Endodermal cell (in vitro differentiated cells): ENCODE results near the gene C4orf50. TPM values are rescaled to one million over a fixed set of nuclear protein-coding genes. Genes with fewer than 3 reads are reported as not detected.

Source experiments
- DNase-seq: peaks from one replicate; pipeline ENCODE4 v3.0.0-alpha.2; 2017
- H3K27ac ChIP-seq: 2 replicates; pipeline ENCODE4 v1.5.1; 2013; ENCODE audit warnings: mild to moderate bottlenecking, low read depth, low read length, moderate library complexity
- H3K27me3 ChIP-seq: 2 replicates; pipeline ENCODE4 v1.6.1; 2013; ENCODE audit warnings: mild to moderate bottlenecking, low read length, moderate library complexity; ENCODE audit not compliant: insufficient read depth, control insufficient read depth, poor library complexity, severe bottlenecking
- H3K36me3 ChIP-seq: 2 replicates; pipeline ENCODE4 v1.7.0; 2013; ENCODE audit warnings: mild to moderate bottlenecking, low read length, moderate library complexity; ENCODE audit not compliant: control insufficient read depth, insufficient read depth
- H3K4me1 ChIP-seq: one replicate; pipeline ENCODE4 v1.7.0; 2013; ENCODE audit warnings: low read length; ENCODE audit not compliant: control insufficient read depth, insufficient read depth
- H3K4me3 ChIP-seq: 2 replicates; pipeline ENCODE4 v1.5.1; 2013; ENCODE audit warnings: mild to moderate bottlenecking, low read length, moderate library complexity
- H3K9ac ChIP-seq: 2 replicates; pipeline ENCODE4 v1.6.1; 2013; ENCODE audit warnings: mild to moderate bottlenecking, low read length, moderate library complexity; ENCODE audit not compliant: poor library complexity, severe bottlenecking; ENCODE audit errors: extremely low read depth
- H3K9me3 ChIP-seq: 2 replicates; pipeline ENCODE4 v1.6.1; 2013; ENCODE audit warnings: mild to moderate bottlenecking, low read length, moderate library complexity; ENCODE audit not compliant: control insufficient read depth
- H3K27ac Mint-ChIP-seq: 2 replicates; pipeline ENCODE4 v1.8.0; 2020; ENCODE audit warnings: mixed read lengths
- H3K27me3 Mint-ChIP-seq: 2 replicates; pipeline ENCODE4 v1.8.0; 2021; ENCODE audit warnings: mild to moderate bottlenecking, mixed read lengths; ENCODE audit not compliant: insufficient read depth
- H3K36me3 Mint-ChIP-seq: 2 replicates; pipeline ENCODE4 v1.8.0; 2020; ENCODE audit warnings: low read depth, mixed read lengths
- H3K4me1 Mint-ChIP-seq: 2 replicates; pipeline ENCODE4 v1.8.0; 2020; ENCODE audit warnings: mixed read lengths
- H3K4me3 Mint-ChIP-seq: 2 replicates; pipeline ENCODE4 v1.8.0; 2020; ENCODE audit warnings: mild to moderate bottlenecking, moderate library complexity, mixed read lengths
- H3K9me3 Mint-ChIP-seq: 2 replicates; pipeline ENCODE4 v1.8.0; 2020; ENCODE audit warnings: mild to moderate bottlenecking, mixed read lengths
- CTCF ChIP-seq: fragments of 200-600 bp; sonication (generic); conservative IDR thresholded peaks from 2 replicates; pipeline ENCODE4 v1.5.0; 2021; ENCODE audit warnings: antibody characterized with exemption, mild to moderate bottlenecking
- WGBS, 2 experiments: methylation state at CpG; one replicate each; pipeline versions ENCODE4 v1.1.5 to v1.1.7; 2013; ENCODE audit warnings: missing lambda C conversion rate in 2 of 2, mixed read lengths in 1 of 2; ENCODE audit not compliant: insufficient coverage in 1 of 2, insufficient read length in 1 of 2; 5-methylcytosine and 5-hydroxymethylcytosine counted together
- total RNA-seq, 2 donors: library from RNA; stranded (reverse); fragmentation: NEBNext Ultra II Directional in 1 of 2; extraction: Animal tissue kit (Norgen Biotek cat#: 25700) in 1 of 2; gene quantifications; 2 replicates in 1 of 2; 3 replicates in 1 of 2; pipeline ENCODE4 v1.2.1, GENCODE V29; 2021

The C4orf50 gene
- total RNA-seq, 2 donors from 2014 or later: 0.84 to 1.6 TPM

DNA sequence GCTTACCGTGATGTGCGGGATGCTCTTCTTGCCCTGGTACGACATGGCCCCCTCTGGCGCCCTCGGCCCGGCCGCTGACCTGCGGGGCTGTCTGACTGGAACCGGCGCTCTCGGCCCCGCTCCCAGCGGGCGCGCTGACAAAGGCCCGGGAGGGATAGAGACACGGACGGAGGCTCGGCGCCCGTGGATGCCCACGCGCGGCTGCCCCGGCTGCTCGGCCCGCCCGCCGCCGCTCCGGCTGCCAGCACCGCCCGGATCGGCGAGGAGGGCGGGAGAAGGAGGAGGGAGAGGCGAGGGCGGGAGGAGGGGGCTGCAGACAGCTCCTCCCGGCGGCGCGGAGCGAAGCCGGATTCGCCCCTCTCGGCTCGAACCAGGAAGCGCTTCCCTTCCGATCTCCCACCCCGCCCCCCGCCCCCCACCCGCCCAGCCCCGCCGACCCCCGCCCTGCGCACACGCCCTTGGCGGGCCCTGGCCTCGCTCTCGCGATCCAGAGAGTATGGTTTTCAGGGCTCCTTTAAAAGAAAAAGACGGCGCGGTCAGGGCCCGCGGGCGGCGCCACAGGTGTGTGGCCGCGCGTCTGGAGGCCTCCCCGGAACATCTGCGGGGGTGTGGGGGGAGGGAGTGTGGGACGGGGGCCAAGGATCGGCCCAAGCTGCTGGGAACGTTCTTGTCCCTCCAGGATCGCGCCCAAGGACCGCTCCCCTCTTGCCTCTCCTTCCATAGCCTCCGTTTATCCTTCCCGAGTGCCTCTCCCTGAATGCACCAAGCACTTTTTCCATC, 129.8 kb downstream of the C4orf50 start:
- peak; percentile 91 for DNase-seq
- Histone ChIP-seq H3K4me1 (peaks cover 4% of the 10 kb centered on the region), H3K27me3 (peaks cover 45% of the 10 kb centered on the region), H3K9ac (no peak overlapping the region), H3K36me3 (no peaks in the 10 kb centered on the region), H3K9me3 (no peaks in the 10 kb centered on the region), H3K27ac (peak overlapping the region; percentile 76), H3K4me3 (peak overlapping the region; percentile 80)
- H3K27ac Mint-ChIP-seq: no peak overlapping the region
- peak overlapping the region; percentile 76 for H3K4me3 Mint-ChIP-seq
- H3K27me3 Mint-ChIP-seq: peaks cover 34% of the 10 kb centered on the region
- H3K36me3 Mint-ChIP-seq: no peaks in the 10 kb centered on the region
- WGBS, 2 experiments: 0% methylated on average over 36 to 77 of the region's 81 CpGs
- H3K4me1 Mint-ChIP-seq: peaks cover 20% of the 10 kb centered on the region
- H3K9me3 Mint-ChIP-seq: no peaks in the 10 kb centered on the region
- TF ChIP-seq CTCF: no peak

DNA sequence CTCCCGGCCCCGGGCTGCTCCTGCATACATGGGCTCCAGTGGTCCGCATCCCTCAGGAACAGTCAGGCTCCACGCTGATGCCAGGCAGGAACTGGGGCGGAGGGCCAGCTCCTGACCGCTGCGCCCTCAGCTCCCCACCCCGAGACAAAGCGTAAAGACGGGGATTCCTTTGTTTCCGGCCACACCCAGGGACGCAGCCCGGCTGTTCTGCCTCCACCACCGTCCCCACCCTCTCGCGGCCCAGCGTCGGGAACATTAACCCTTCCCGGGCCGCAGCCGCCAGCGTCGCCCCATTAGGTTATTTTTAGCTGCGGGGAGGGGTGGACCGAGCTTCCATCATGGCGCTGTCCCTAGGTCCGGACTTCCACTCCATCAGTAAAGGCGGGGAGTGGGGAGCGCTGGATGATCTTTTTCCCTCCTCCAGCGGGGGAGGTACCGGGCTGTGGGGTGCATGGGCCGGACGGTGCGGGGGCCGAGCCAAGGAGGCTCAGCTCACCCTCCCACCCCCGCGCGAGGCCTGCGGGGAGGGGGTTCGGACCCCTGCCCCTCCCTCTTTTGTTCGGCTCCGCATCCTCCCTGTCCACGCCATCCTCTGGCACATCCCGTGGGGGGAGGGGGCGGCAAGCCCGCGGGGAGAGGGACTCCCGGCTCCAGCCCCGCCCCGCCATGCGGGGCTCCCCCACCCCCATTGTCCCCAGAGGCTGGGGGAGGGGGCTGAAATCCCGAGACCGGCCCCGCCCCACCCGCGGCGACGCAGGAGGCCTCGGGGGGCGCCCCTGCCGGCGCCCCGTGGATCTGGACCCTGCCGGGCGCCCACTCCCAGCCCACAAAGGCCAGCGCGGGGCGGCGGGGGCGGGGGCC, 130.6 kb downstream of the C4orf50 start:
- no peaks in the 10 kb centered on the region for H3K9me3 ChIP-seq
- Mint-ChIP-seq H3K27ac (no peak overlapping the region), H3K4me1 (peaks cover 20% of the 10 kb centered on the region), H3K36me3 (no peaks in the 10 kb centered on the region), H3K27me3 (peaks cover 31% of the 10 kb centered on the region), H3K4me3 (peak overlapping the region; percentile 76), H3K9me3 (no peaks in the 10 kb centered on the region)
- no peak overlapping the region for H3K9ac ChIP-seq
- peak overlapping the region; percentile 77 for H3K27ac ChIP-seq
- DNase-seq: peak; percentile 83
- H3K4me3 ChIP-seq: peak overlapping the region; percentile 80
- H3K36me3 ChIP-seq: no peaks in the 10 kb centered on the region
- WGBS, 2 experiments: 0 to 2% methylated on average over 3 to 70 of the region's 70 CpGs
- peaks cover 4% of the 10 kb centered on the region for H3K4me1 ChIP-seq
- peak; percentile 10 for TF ChIP-seq CTCF
- H3K27me3 ChIP-seq: peaks cover 39% of the 10 kb centered on the region

DNA sequence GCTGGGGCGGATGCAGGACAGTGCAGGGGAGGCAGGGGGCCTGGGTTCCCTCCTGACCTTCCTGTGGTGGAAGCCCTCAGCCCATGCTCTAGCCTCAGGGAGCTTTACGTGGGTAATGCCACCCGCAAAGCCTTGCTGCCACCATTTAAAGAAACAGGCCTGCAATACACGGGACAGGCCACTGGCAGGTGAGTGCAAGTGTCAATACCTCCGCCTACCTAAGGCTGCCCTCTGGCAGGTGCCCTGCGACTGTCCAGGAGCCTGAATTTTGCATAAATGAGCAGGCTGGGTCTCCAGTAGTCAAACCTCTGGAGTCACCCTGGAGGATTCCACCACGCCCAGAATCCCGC, 131.2 kb downstream of the C4orf50 start:
- H3K9ac ChIP-seq: no peak overlapping the region
- Mint-ChIP-seq H3K27me3 (peaks cover 28% of the 10 kb centered on the region), H3K4me3 (peak overlapping the region; percentile 76), H3K4me1 (peaks cover 20% of the 10 kb centered on the region), H3K27ac (no peak overlapping the region), H3K9me3 (no peaks in the 10 kb centered on the region), H3K36me3 (no peaks in the 10 kb centered on the region)
- H3K36me3 ChIP-seq: no peaks in the 10 kb centered on the region
- H3K4me1 ChIP-seq: peaks cover 4% of the 10 kb centered on the region
- H3K9me3 ChIP-seq: no peaks in the 10 kb centered on the region
- DNase-seq: no peak
- H3K27me3 ChIP-seq: peaks cover 33% of the 10 kb centered on the region
- peak overlapping the region; percentile 77 for H3K27ac ChIP-seq
- WGBS, 2 experiments: 45 to 49% methylated on average over 6 to 8 of the region's 8 CpGs
- H3K4me3 ChIP-seq: peak overlapping the region; percentile 80
- peak; percentile 43 for TF ChIP-seq CTCF
